Keratinocyte (primary cell): ENCODE results near the gene ITGAD. TPM values are rescaled to one million over a fixed set of nuclear protein-coding genes. Genes with fewer than 3 reads are reported as not detected.

Experiments
- DNase-seq: peaks from one replicate; pipeline ENCODE4 v3.0.0-alpha.2; 2011; ENCODE audit warnings: low read depth, missing footprints, low spot score
- FAIRE-seq: peaks from 2 replicates; lab custom pipeline; 2011; peaks lifted over from hg19 to GRCh38; lab: Jason Lieb, UNC
- H2AFZ ChIP-seq: 2 replicates; pipeline ENCODE4 v1.6.0; 2012; ENCODE audit warnings: low read length, control low read depth, inconsistent platforms; ENCODE audit not compliant: control insufficient read depth
- H3K27ac ChIP-seq: 2 replicates; pipeline ENCODE4 v1.5.1; 2011; ENCODE audit warnings: low read length; ENCODE audit not compliant: control insufficient read depth, insufficient read depth
- H3K27me3 ChIP-seq: 3 replicates; pipeline ENCODE4 v1.6.0; 2011; ENCODE audit warnings: low read length; ENCODE audit not compliant: control insufficient read depth, insufficient read depth; ENCODE audit errors: extremely low read depth
- H3K36me3 ChIP-seq, 2 experiments: 2 replicates in 1 of 2; 3 replicates in 1 of 2; pipeline ENCODE4 v1.5.1; 2011; ENCODE audit warnings: low read length in 2 of 2, mild to moderate bottlenecking in 1 of 2; ENCODE audit not compliant: control insufficient read depth in 2 of 2, insufficient read depth in 2 of 2; ENCODE audit errors: extremely low read depth in 1 of 2
- H3K4me1 ChIP-seq: 3 replicates; pipeline ENCODE4 v1.5.1; 2011; ENCODE audit warnings: low read length; ENCODE audit not compliant: control insufficient read depth, insufficient read depth; ENCODE audit errors: extremely low read depth
- H3K4me2 ChIP-seq: 3 replicates; pipeline ENCODE4 v1.6.0; 2011; ENCODE audit warnings: low read depth, low read length; ENCODE audit not compliant: control insufficient read depth, insufficient read depth; ENCODE audit errors: extremely low read depth
- H3K4me3 ChIP-seq, 3 experiments: fragments of 200-600 bp in 1 of 3; sonication (generic) in 1 of 3; 2 replicates in 2 of 3; 3 replicates in 1 of 3; pipeline ENCODE4 v1.5.1; 2011 to 2016; ENCODE audit warnings: low read length in 3 of 3, mild to moderate bottlenecking in 3 of 3, control low read depth in 2 of 3, inconsistent platforms in 1 of 3, low read depth in 1 of 3, mixed read lengths in 1 of 3, mixed run types in 1 of 3, moderate library complexity in 1 of 3; ENCODE audit not compliant: control insufficient read depth in 2 of 3, insufficient read depth in 2 of 3; ENCODE audit errors: extremely low read depth in 1 of 3
- H3K79me2 ChIP-seq: 2 replicates; pipeline ENCODE4 v1.6.0; 2012; ENCODE audit warnings: low read length; ENCODE audit not compliant: control insufficient read depth, insufficient read depth
- H3K9ac ChIP-seq: 3 replicates; pipeline ENCODE4 v1.6.0; 2011; ENCODE audit warnings: low read length; ENCODE audit not compliant: control insufficient read depth, insufficient read depth; ENCODE audit errors: extremely low read depth
- H3K9me1 ChIP-seq: 3 replicates; pipeline ENCODE4 v1.6.0; 2011; ENCODE audit warnings: low read length; ENCODE audit not compliant: control insufficient read depth, insufficient read depth; ENCODE audit errors: extremely low read depth
- H3K9me3 ChIP-seq: 2 replicates; pipeline ENCODE4 v1.5.1; 2012; ENCODE audit warnings: low read depth, low read length; ENCODE audit not compliant: control insufficient read depth
- H4K20me1 ChIP-seq: 3 replicates; pipeline ENCODE4 v1.6.0; 2011; ENCODE audit warnings: low read length; ENCODE audit not compliant: control insufficient read depth, insufficient read depth; ENCODE audit errors: extremely low read depth
- CTCF ChIP-seq, 3 experiments: IDR thresholded peaks in 1 of 3; conservative IDR thresholded peaks in 1 of 3; optimal IDR thresholded peaks in 1 of 3; 2 replicates in 2 of 3; 3 replicates in 1 of 3; pipeline versions ENCODE3 to v1.5.1; 2011; ENCODE audit warnings: low read length in 3 of 3, mild to moderate bottlenecking in 3 of 3, moderate library complexity in 2 of 3, control low read depth in 1 of 3, inconsistent platforms in 1 of 3; ENCODE audit not compliant: insufficient read depth in 2 of 3; ENCODE audit errors: extremely low read depth in 1 of 3
- EZH2 ChIP-seq: IDR thresholded peaks from one replicate; pipeline ENCODE4 v1.6.1; 2012; ENCODE audit warnings: inconsistent platforms, mild to moderate bottlenecking, low read length, moderate library complexity
- dilution Hi-C: fragments of 300-500 bp; cut with MboI; formaldehyde crosslinking; loops from one replicate; pipeline ENCODE4 v1.7.0; 2020; ENCODE audit warnings: low sequenced_read_pairs; ENCODE audit not compliant: extremely low pct_ligation_motif_present
- polyA plus RNA-seq, 5 experiments: library from polyadenylated mRNA; depleted of rRNA in 3 of 5; stranded (reverse) in 3 of 5; stranded (forward) in 1 of 5; unstranded in 1 of 5; fragments of >200 nt; gene quantifications; 1 replicate in 1 of 5; 2 replicates in 3 of 5; 3 replicates in 1 of 5; pipeline versions ENCODE4 v1.2.1 to v1.2.3, GENCODE V29; 2011 to 2012; ENCODE audit warnings: missing spikeins in 2 of 5, low read depth in 1 of 5, low replicate concordance in 1 of 5

Gene ITGAD
- polyA plus RNA-seq, 1 donor (not counting 4 experiments of a cell fraction or from before 2014, with no cell fraction given): not detected

- TF ChIP-seq EZH2 (no peak), CTCF (optimal IDR thresholded peaks at IDR 0.05 in 1 of 3, IDR thresholded peaks at IDR 0.05 in 1 of 3, conservative IDR thresholded peaks at IDR 0.05 in 1 of 3; ENCODE audit: extremely low read depth in 1 of 3, insufficient read depth in 2 of 3, low read length in 3 of 3) (peak in 2 of 3 experiments; percentile 64 to 67)
- Histone ChIP-seq H3K79me2 (peaks cover 33% of the 10 kb centered on the region), H3K9ac (peak overlapping the region; percentile 94), H3K4me3 (peak overlapping the region; percentile 37 to 86 (median 80)), H2AFZ (no peak overlapping the region), H3K4me1 (peaks cover 35% of the 10 kb centered on the region), H3K4me2 (peak overlapping the region; percentile 100), H4K20me1 (peaks cover 9% of the 10 kb centered on the region), H3K27ac (peak overlapping the region; percentile 86), H3K27me3 (no peaks in the 10 kb centered on the region), H3K36me3 (peaks cover 13 to 22% of the 10 kb centered on the region in 2 experiments), H3K9me1 (peaks cover 2% of the 10 kb centered on the region), H3K9me3 (no peaks in the 10 kb centered on the region)
- dilution Hi-C loops: no loop called here
- DNase-seq (no peak), FAIRE-seq (no peak)
Observed at GRCh38 chr16:31460582-31461002, 67.5 kb downstream of the ITGAD start.

- Histone ChIP-seq H3K9me1 (peaks cover 2% of the 10 kb centered on the region), H3K9me3 (no peaks in the 10 kb centered on the region), H3K4me2 (peak overlapping the region; percentile 19), H3K4me3 (no peak overlapping the region), H3K27me3 (no peaks in the 10 kb centered on the region), H3K79me2 (peaks cover 26% of the 10 kb centered on the region), H2AFZ (no peak overlapping the region), H3K4me1 (peaks cover 30% of the 10 kb centered on the region), H3K27ac (no peak overlapping the region), H3K36me3 (peaks cover 17 to 19% of the 10 kb centered on the region in 2 experiments), H3K9ac (no peak overlapping the region), H4K20me1 (peaks cover 9% of the 10 kb centered on the region)
- FAIRE-seq (no peak), DNase-seq (no peak)
- dilution Hi-C loops: no loop called here
- TF ChIP-seq CTCF (optimal IDR thresholded peaks at IDR 0.05 in 1 of 3, IDR thresholded peaks at IDR 0.05 in 1 of 3, conservative IDR thresholded peaks at IDR 0.05 in 1 of 3; ENCODE audit: extremely low read depth in 1 of 3, insufficient read depth in 2 of 3, low read length in 3 of 3) (no peak), EZH2 (no peak)
Observed at GRCh38 chr16:31461201-31461920, 68.2 kb downstream of the ITGAD start.
